MCF 10A (cell line): ENCODE results near the gene ZNF718. TPM values are rescaled to one million over a fixed set of nuclear protein-coding genes. Genes with fewer than 3 reads are reported as not detected.

ENCODE experiments used
- BruUV-seq: library from RNA; stranded (reverse); fragments of 400-500 nt; replicated peaks from 2 replicates; lab custom pipeline; 2021; lab: Mats Ljungman, UMichigan
- CTCF ChIA-PET: fragments of 300-600 bp; sonication (Branson Sonifier 250); formaldehyde crosslinking; extraction: SDS; loops from one replicate; lab custom pipeline; 2021; ENCODE audit warnings: antibody characterized with exemption, inconsistent platforms; lab: Yijun Ruan, JAX
- POLR2A ChIA-PET: fragments of 300-600, 350-650 bp; sonication (Branson Sonifier 250); formaldehyde crosslinking; extraction: SDS; loops from one replicate; lab custom pipeline; 2020; ENCODE audit warnings: antibody characterized with exemption, inconsistent platforms; lab: Yijun Ruan, JAX
- DNase-seq: peaks from one replicate; pipeline ENCODE4 v3.0.0-alpha.2; 2018; ENCODE audit not compliant: unreplicated experiment
- H3K27ac Mint-ChIP-seq: one replicate; pipeline ENCODE4 v1.8.0; 2022; ENCODE audit warnings: mild to moderate bottlenecking, low read depth, mixed read lengths; ENCODE audit not compliant: unreplicated experiment
- H3K27me3 Mint-ChIP-seq: one replicate; pipeline ENCODE4 v1.8.0; 2022; ENCODE audit warnings: mixed read lengths; ENCODE audit not compliant: insufficient read depth, unreplicated experiment
- H3K36me3 Mint-ChIP-seq: one replicate; pipeline ENCODE4 v1.8.0; 2022; ENCODE audit warnings: mild to moderate bottlenecking, moderate library complexity, mixed read lengths; ENCODE audit not compliant: insufficient read depth, unreplicated experiment
- H3K4me1 Mint-ChIP-seq: one replicate; pipeline ENCODE4 v1.8.0; 2022; ENCODE audit warnings: mixed read lengths; ENCODE audit not compliant: insufficient read depth, unreplicated experiment
- H3K4me3 Mint-ChIP-seq: one replicate; pipeline ENCODE4 v1.8.0; 2022; ENCODE audit warnings: mild to moderate bottlenecking, moderate library complexity, mixed read lengths; ENCODE audit not compliant: unreplicated experiment
- H3K9me3 Mint-ChIP-seq: one replicate; pipeline ENCODE4 v1.8.0; 2022; ENCODE audit warnings: mixed read lengths; ENCODE audit not compliant: unreplicated experiment
- intact Hi-C: fragments of 100-400 bp; cut with micrococcal nuclease; formaldehyde crosslinking; loops from 2 replicates; pipeline ENCODE4 v1.14.1; 2022
- total RNA-seq: library from RNA; stranded (reverse); gene quantifications from 2 replicates; pipeline ENCODE4 v1.2.3, GENCODE V29; 2022
- TF ChIP-seq, protein P1 (sequence below): fragments of 200-600 bp; IDR thresholded peaks from one replicate; pipeline ENCODE4 v1.8.0; 2022; ENCODE audit warnings: antibody characterized with exemption, mild to moderate bottlenecking; ENCODE audit not compliant: unreplicated experiment

ZNF718 gene
- total RNA-seq, 1 experiment from 2014 or later, result 10.8 TPM

DNA sequence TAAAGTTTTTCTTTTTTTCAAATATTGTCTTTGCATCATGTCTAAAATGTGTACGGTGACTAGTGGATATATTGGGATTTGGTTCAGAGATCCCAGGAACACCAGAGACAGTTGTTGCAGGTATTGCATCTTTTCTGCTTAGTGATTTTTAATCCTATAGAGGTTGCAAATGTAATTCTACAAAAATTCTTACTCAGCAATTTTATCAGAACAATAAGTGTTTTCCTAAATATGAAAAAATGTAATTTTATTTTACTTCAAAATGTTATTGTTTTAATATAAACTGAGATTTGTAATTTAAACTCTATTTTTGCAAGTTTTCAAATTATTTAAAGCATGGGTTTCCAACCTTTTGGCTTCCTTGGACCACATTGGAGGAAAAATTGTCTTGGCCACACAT, 8.2 kb downstream of the ZNF718 start:
- H3K27me3 Mint-ChIP-seq, result no peaks in the 10 kb centered on the region

DNA sequence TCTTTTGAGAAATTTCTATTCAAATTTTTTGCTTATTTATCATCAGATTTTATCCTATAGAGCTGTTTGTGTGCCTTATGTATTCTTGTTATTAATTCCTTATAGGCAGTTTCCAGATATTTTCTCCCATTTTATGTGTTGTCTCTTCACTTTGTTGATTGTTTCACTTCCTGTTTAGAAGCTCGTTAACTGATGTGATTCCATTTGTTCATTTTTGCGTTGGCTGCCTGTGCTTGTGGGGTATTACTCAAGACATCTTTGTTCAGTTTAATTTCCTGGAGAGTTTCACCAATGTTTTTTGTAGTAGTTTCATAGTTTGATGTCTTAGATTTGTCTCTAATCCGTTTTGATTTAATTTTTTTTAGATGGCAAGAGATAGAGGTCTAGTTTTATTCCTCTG, 14.6 kb downstream of the ZNF718 start:
- ChIA-PET POLR2A (interaction anchor here (1.8 kb wide), 1 partner anchor 14 kb away, joined by 5 read pairs; the partner anchor contains the start of gene ZNF718), CTCF (no interaction called here)
- no peaks in the 10 kb centered on the region for H3K27me3 Mint-ChIP-seq
- no peaks in the 10 kb centered on the region for H3K4me1 Mint-ChIP-seq
- BruUV-seq, result no TSS peak
- intact Hi-C loops, result no loop called here
- TF ChIP-seq, protein P1, sequence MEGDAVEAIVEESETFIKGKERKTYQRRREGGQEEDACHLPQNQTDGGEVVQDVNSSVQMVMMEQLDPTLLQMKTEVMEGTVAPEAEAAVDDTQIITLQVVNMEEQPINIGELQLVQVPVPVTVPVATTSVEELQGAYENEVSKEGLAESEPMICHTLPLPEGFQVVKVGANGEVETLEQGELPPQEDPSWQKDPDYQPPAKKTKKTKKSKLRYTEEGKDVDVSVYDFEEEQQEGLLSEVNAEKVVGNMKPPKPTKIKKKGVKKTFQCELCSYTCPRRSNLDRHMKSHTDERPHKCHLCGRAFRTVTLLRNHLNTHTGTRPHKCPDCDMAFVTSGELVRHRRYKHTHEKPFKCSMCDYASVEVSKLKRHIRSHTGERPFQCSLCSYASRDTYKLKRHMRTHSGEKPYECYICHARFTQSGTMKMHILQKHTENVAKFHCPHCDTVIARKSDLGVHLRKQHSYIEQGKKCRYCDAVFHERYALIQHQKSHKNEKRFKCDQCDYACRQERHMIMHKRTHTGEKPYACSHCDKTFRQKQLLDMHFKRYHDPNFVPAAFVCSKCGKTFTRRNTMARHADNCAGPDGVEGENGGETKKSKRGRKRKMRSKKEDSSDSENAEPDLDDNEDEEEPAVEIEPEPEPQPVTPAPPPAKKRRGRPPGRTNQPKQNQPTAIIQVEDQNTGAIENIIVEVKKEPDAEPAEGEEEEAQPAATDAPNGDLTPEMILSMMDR, result no peak
- H3K36me3 Mint-ChIP-seq, result peaks cover 87% of the 10 kb centered on the region
- H3K27ac Mint-ChIP-seq, result no peak overlapping the region
- peaks cover 34% of the 10 kb centered on the region for H3K9me3 Mint-ChIP-seq
- H3K4me3 Mint-ChIP-seq, result no peak overlapping the region
- DNase-seq, result no peak

More for the DNA sequence above, 8.2 kb downstream of the ZNF718 start:
- BruUV-seq, result no TSS peak
- H3K36me3 Mint-ChIP-seq, result peaks cover 93% of the 10 kb centered on the region
- TF ChIP-seq, protein P1, result no peak
- H3K27ac Mint-ChIP-seq, result no peak overlapping the region
- intact Hi-C loops, result no loop called here
- H3K4me1 Mint-ChIP-seq, result no peaks in the 10 kb centered on the region
- H3K4me3 Mint-ChIP-seq, result no peak overlapping the region
- ChIA-PET CTCF (interaction anchor here (0.8 kb wide), 1 partner anchor 11 kb away, joined by 3 read pairs; no protein-coding TSS in a partner anchor), POLR2A (interaction anchor here (0.6 to 2.0 kb wide), 3 partner anchors 8 to 165 kb away, joined by 3 to 8 read pairs (median 5); partner anchors contain the start of gene ZNF718)
- peaks cover 7% of the 10 kb centered on the region for H3K9me3 Mint-ChIP-seq
- no peak for DNase-seq

DNA sequence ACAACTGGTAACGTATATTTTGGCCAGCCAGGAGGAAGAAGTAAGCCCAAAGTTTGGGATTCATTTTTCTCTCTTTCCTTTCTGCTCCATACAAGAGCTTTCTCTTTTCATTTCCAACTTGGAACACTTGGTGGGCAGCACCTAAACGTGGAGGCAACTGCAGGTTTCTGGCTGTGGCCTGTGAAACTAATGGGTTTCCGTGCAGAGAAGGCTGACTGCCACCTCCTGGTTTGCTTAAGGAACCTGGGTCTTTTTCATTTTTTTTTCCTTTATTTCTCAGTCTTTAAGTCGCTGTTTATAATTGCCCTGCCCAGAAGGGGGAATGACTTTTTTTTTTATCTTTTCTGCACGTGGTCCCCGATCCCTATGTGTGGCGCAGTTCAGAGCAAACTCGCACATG, 15.4 kb downstream of the ZNF718 start:
- Mint-ChIP-seq H3K4me1 (no peaks in the 10 kb centered on the region), H3K9me3 (peaks cover 42% of the 10 kb centered on the region), H3K4me3 (no peak overlapping the region), H3K36me3 (peaks cover 86% of the 10 kb centered on the region), H3K27me3 (no peaks in the 10 kb centered on the region), H3K27ac (no peak overlapping the region)
- intact Hi-C loops, result no loop called here
- ChIA-PET POLR2A (no interaction called here), CTCF (interaction anchor here (0.6 kb wide), 1 partner anchor 47 kb away, joined by 3 read pairs; no protein-coding TSS in a partner anchor)
- DNase-seq, result no peak
- no TSS peak for BruUV-seq
- TF ChIP-seq, protein P1, result no peak

DNA sequence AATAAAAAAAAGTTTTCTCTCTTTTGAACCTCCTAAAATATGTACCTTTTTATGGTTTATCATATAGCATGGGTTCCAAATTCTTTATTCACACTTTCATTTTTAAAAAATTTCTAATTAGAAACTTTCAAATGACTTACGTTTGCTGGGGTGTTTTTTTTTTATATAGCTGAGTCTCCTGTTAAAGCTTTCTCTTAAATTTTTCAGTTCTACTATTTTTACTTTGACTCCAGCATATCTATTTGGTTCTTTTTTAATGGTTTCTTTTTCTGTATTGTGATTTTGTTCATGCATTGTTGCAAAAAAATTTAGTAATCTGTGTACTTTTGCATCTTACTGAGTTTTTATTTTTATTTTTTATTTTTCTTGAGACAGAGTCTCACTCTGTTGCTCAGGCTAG, 22.3 kb downstream of the ZNF718 start:
- Mint-ChIP-seq H3K27me3 (no peaks in the 10 kb centered on the region), H3K4me3 (no peak overlapping the region), H3K9me3 (peaks cover 22% of the 10 kb centered on the region), H3K36me3 (peaks cover 40% of the 10 kb centered on the region), H3K27ac (no peak overlapping the region), H3K4me1 (no peaks in the 10 kb centered on the region)
- CTCF ChIA-PET, result no interaction called here
- intact Hi-C loops, result no loop called here
- POLR2A ChIA-PET, result no interaction called here
- no peak for DNase-seq
- TF ChIP-seq, protein P1, result no peak
- BruUV-seq, result no TSS peak
